GM19238 (cell line): ENCODE data around the gene FNTB.

ENCODE experiments used
- DNase-seq: peaks from one replicate; pipeline ENCODE4 v3.0.0; 2011; ENCODE audit warnings: low spot score; ENCODE audit not compliant: insufficient read length

Gene FNTB

GRCh38 chr14:65044596-65044959 is 57.9 kb downstream of the FNTB start:
- DNase-seq, result no peak

- no peak for DNase-seq
Measured at GRCh38 chr14:65045006-65045405, 58.3 kb downstream of the FNTB start.

- DNase-seq, result no peak
Measured at GRCh38 chr14:65045709-65046108, 59.0 kb downstream of the FNTB start.

- no peak for DNase-seq
Measured at GRCh38 chr14:65052832-65053231, 66.1 kb downstream of the FNTB start.

GRCh38 chr14:65053466-65053865 is 66.8 kb downstream of the FNTB start:
- no peak for DNase-seq

- DNase-seq, result no peak
Measured at GRCh38 chr14:65054471-65055085, 67.9 kb downstream of the FNTB start.

- no peak for DNase-seq
Measured at GRCh38 chr14:65057695-65058094, 71.0 kb downstream of the FNTB start.

- no peak for DNase-seq
Measured at GRCh38 chr14:65062096-65063075, 75.7 kb downstream of the FNTB start.

GRCh38 chr14:65065719-65066118 is 79.0 kb downstream of the FNTB start:
- no peak for DNase-seq

GRCh38 chr14:65069874-65070413 is 83.2 kb downstream of the FNTB start:
- DNase-seq, result no peak

- DNase-seq, result no peak
Measured at GRCh38 chr14:65070471-65070976, 83.8 kb downstream of the FNTB start.

- no peak for DNase-seq
Measured at GRCh38 chr14:65071544-65071943, 84.8 kb downstream of the FNTB start.

- no peak for DNase-seq
Measured at GRCh38 chr14:65072256-65072655, 85.6 kb downstream of the FNTB start.

- DNase-seq, result no peak
Measured at GRCh38 chr14:65072937-65073336, 86.2 kb downstream of the FNTB start.

- no peak for DNase-seq
Measured at GRCh38 chr14:65073605-65074201, 87.0 kb downstream of the FNTB start.

GRCh38 chr14:65074449-65075150 is 87.9 kb downstream of the FNTB start:
- DNase-seq, result no peak

GRCh38 chr14:65075628-65076325 is 89.1 kb downstream of the FNTB start:
- no peak for DNase-seq

GRCh38 chr14:65077318-65077717 is 90.6 kb downstream of the FNTB start:
- DNase-seq, result no peak

GRCh38 chr14:65079201-65079600 is 92.5 kb downstream of the FNTB start:
- no peak for DNase-seq

GRCh38 chr14:65079768-65080167 is 93.1 kb downstream of the FNTB start:
- no peak for DNase-seq
